H1 (cell line): ENCODE measurements around the gene RNF208. TPM values are rescaled to one million over a fixed set of nuclear protein-coding genes. Genes with fewer than 3 reads are reported as not detected.

Source experiments
- CTCF ChIA-PET: fragments of 300-600 bp; sonication (Branson Sonifier 250); formaldehyde crosslinking; loops from one replicate; lab custom pipeline; 2021; ENCODE audit not compliant: partially characterized antibody; lab: Charles Lee
- POLR2A ChIA-PET: fragments of 300-600 bp; sonication (Branson Sonifier 250); formaldehyde crosslinking; loops from one replicate; lab custom pipeline; 2021; ENCODE audit warnings: inconsistent platforms; ENCODE audit not compliant: partially characterized antibody; lab: Charles Lee
- DNase-seq, 2 experiments: peaks; one replicate each; pipeline versions ENCODE4 v3.0.0 to v3.0.0-alpha.2; 2010 to 2022; ENCODE audit warnings: low spot score in 2 of 2, low read depth in 1 of 2, mixed read lengths in 1 of 2
- FAIRE-seq: peaks from 2 replicates; lab custom pipeline; 2011; peaks lifted over from hg19 to GRCh38; lab: Jason Lieb, UNC
- H2AFZ ChIP-seq: 2 replicates; pipeline ENCODE4 v1.8.1; 2012; ENCODE audit warnings: low read length, inconsistent platforms
- H2AK5ac ChIP-seq: 2 replicates; pipeline ENCODE4 v1.6.1; 2013; ENCODE audit warnings: low read depth, low read length
- H2BK120ac ChIP-seq: replicated peaks from 2 replicates; pipeline ENCODE3; 2013; ENCODE audit warnings: low read depth, low read length, inconsistent platforms
- H2BK12ac ChIP-seq: 2 replicates; pipeline ENCODE4 v1.6.1; 2013; ENCODE audit warnings: low read depth, low read length
- H2BK15ac ChIP-seq: 2 replicates; pipeline ENCODE4 v1.6.1; 2013; ENCODE audit warnings: low read length
- H2BK20ac ChIP-seq: 2 replicates; pipeline ENCODE4 v1.6.1; 2013; ENCODE audit warnings: low read length
- H2BK5ac ChIP-seq: 2 replicates; pipeline ENCODE4 v1.6.1; 2013; ENCODE audit warnings: low read depth, low read length
- H3K14ac ChIP-seq: 2 replicates; pipeline ENCODE4 v1.6.1; 2013; ENCODE audit warnings: inconsistent platforms; ENCODE audit not compliant: insufficient read length
- H3K18ac ChIP-seq: 2 replicates; pipeline ENCODE4 v1.6.1; 2013; ENCODE audit warnings: low read length; ENCODE audit errors: extremely low read depth
- H3K23ac ChIP-seq: 2 replicates; pipeline ENCODE4 v1.6.1; 2013; ENCODE audit warnings: inconsistent platforms; ENCODE audit not compliant: insufficient read length
- H3K23me2 ChIP-seq: 2 replicates; pipeline ENCODE4 v1.6.1; 2013; ENCODE audit warnings: low read depth, low read length
- H3K27ac ChIP-seq: 2 replicates; pipeline ENCODE4 v1.6.1; 2011; ENCODE audit warnings: low read depth, low read length, inconsistent platforms
- H3K27me3 ChIP-seq, 4 experiments: replicated peaks in 1 of 4; 1 replicate in 1 of 4; 2 replicates in 3 of 4; pipeline versions ENCODE4 v1.6.1 to v1.8.1; 2011 to 2013; ENCODE audit warnings: low read length in 3 of 4, mild to moderate bottlenecking in 3 of 4, inconsistent platforms in 2 of 4, mixed read lengths in 2 of 4, moderate library complexity in 1 of 4; ENCODE audit not compliant: control insufficient read depth in 3 of 4, insufficient read depth in 3 of 4; ENCODE audit errors: extremely low read depth in 1 of 4
- H3K36me3 ChIP-seq, 4 experiments: 2 replicates each; pipeline versions ENCODE4 v1.6.1 to v1.8.1; 2011 to 2013; ENCODE audit warnings: mild to moderate bottlenecking in 4 of 4, low read length in 3 of 4, moderate library complexity in 2 of 4, control low read depth in 1 of 4, inconsistent platforms in 1 of 4; ENCODE audit not compliant: insufficient read depth in 4 of 4, control insufficient read depth in 2 of 4
- H3K4ac ChIP-seq: replicated peaks from 2 replicates; pipeline ENCODE3; 2013; ENCODE audit warnings: low read length, low read depth, mixed read lengths, inconsistent platforms; ENCODE audit not compliant: insufficient read length
- H3K4me1 ChIP-seq, 4 experiments: replicated peaks in 1 of 4; 1 replicate in 1 of 4; 2 replicates in 3 of 4; pipeline versions ENCODE4 v1.6.1 to v1.8.1; 2011 to 2013; ENCODE audit warnings: low read length in 3 of 4, inconsistent platforms in 2 of 4, mixed read lengths in 1 of 4; ENCODE audit not compliant: insufficient read depth in 4 of 4, control insufficient read depth in 3 of 4
- H3K4me2 ChIP-seq, 2 experiments: 2 replicates each; pipeline versions ENCODE4 v1.6.1 to v1.8.1; 2011 to 2013; ENCODE audit warnings: low read depth in 2 of 2, low read length in 2 of 2, control low read depth in 1 of 2, inconsistent platforms in 1 of 2, mild to moderate bottlenecking in 1 of 2; ENCODE audit not compliant: insufficient read depth in 1 of 2
- H3K4me3 ChIP-seq, 4 experiments: fragments of 200-600, 300-600 bp in 1 of 4; sonication (generic), shearing (Covaris generic), sonication (Bioruptor Twin) in 1 of 4; 2 replicates each; pipeline versions ENCODE4 v1.5.1 to v1.8.1; 2011 to 2016; ENCODE audit warnings: low read length in 4 of 4, low read depth in 3 of 4, control low read depth in 2 of 4, inconsistent platforms in 2 of 4, mild to moderate bottlenecking in 2 of 4, mixed read lengths in 1 of 4, moderate library complexity in 1 of 4; ENCODE audit not compliant: insufficient read depth in 2 of 4; ENCODE audit errors: extremely low read depth in 1 of 4
- H3K56ac ChIP-seq: replicated peaks from 2 replicates; pipeline ENCODE3; 2013; ENCODE audit warnings: low read depth, mild to moderate bottlenecking, mixed read lengths, low read length, inconsistent platforms; ENCODE audit not compliant: insufficient read length
- H3K79me1 ChIP-seq: 2 replicates; pipeline ENCODE4 v1.6.1; 2013; ENCODE audit warnings: low read depth, low read length, control low read depth
- H3K79me2 ChIP-seq, 2 experiments: 2 replicates each; pipeline versions ENCODE4 v1.6.1 to v1.8.1; 2012 to 2013; ENCODE audit warnings: low read length in 2 of 2, mild to moderate bottlenecking in 2 of 2, inconsistent platforms in 1 of 2; ENCODE audit not compliant: insufficient read depth in 2 of 2, control insufficient read depth in 1 of 2
- H3K9ac ChIP-seq, 4 experiments: replicated peaks in 1 of 4; 1 replicate in 1 of 4; 2 replicates in 3 of 4; pipeline versions ENCODE4 v1.6.1 to v1.8.1; 2011 to 2013; ENCODE audit warnings: low read depth in 3 of 4, low read length in 3 of 4, control low read depth in 2 of 4, mild to moderate bottlenecking in 2 of 4, moderate library complexity in 2 of 4, inconsistent platforms in 1 of 4; ENCODE audit errors: extremely low read depth in 1 of 4
- H3K9me3 ChIP-seq, 2 experiments: 2 replicates each; pipeline versions ENCODE4 v1.6.1 to v1.8.1; 2012 to 2013; ENCODE audit warnings: mild to moderate bottlenecking in 2 of 2, moderate library complexity in 2 of 2, control low read depth in 1 of 2, inconsistent platforms in 1 of 2, low read depth in 1 of 2, low read length in 1 of 2, mixed read lengths in 1 of 2; ENCODE audit not compliant: insufficient read depth in 2 of 2
- H4K20me1 ChIP-seq, 2 experiments: replicated peaks in 1 of 2; 2 replicates each; pipeline versions ENCODE3 to v1.8.1; 2011 to 2013; ENCODE audit warnings: inconsistent platforms in 2 of 2, low read length in 2 of 2, mild to moderate bottlenecking in 1 of 2; ENCODE audit not compliant: insufficient read depth in 2 of 2, control insufficient read depth in 1 of 2
- H4K5ac ChIP-seq: 2 replicates; pipeline ENCODE4 v1.6.1; 2013; ENCODE audit warnings: low read length, low read depth, mixed read lengths, inconsistent platforms; ENCODE audit not compliant: insufficient read length
- H4K8ac ChIP-seq: 2 replicates; pipeline ENCODE4 v1.8.0; 2013; ENCODE audit warnings: mild to moderate bottlenecking, moderate library complexity, low read length, inconsistent platforms; ENCODE audit not compliant: insufficient read depth; ENCODE audit errors: extremely low read depth
- H4K91ac ChIP-seq: replicated peaks from 2 replicates; pipeline ENCODE3; 2013; ENCODE audit warnings: low read length, mixed read lengths, inconsistent platforms; ENCODE audit not compliant: insufficient read length
- ATF2 ChIP-seq: IDR thresholded peaks from 2 replicates; pipeline ENCODE4 v1.6.1; 2012; ENCODE audit warnings: low read length, inconsistent platforms
- CHD2 ChIP-seq: IDR thresholded peaks from 2 replicates; pipeline ENCODE4 v1.6.1; 2012; ENCODE audit warnings: low read length, improper control_type of control experiment
- CREB1 ChIP-seq: IDR thresholded peaks from 2 replicates; pipeline ENCODE4 v1.6.1; 2012; ENCODE audit warnings: inconsistent platforms
- EGR1 ChIP-seq: IDR thresholded peaks from 2 replicates; pipeline ENCODE4 v1.6.1; 2011; ENCODE audit warnings: low read depth, low read length, borderline replicate concordance
- GABPA ChIP-seq: IDR thresholded peaks from 2 replicates; pipeline ENCODE4 v1.6.1; 2011; ENCODE audit warnings: mild to moderate bottlenecking, low read length, moderate library complexity, borderline replicate concordance; ENCODE audit not compliant: insufficient read depth
- MAFK ChIP-seq: IDR thresholded peaks from 2 replicates; pipeline ENCODE4 v1.6.1; 2012; ENCODE audit warnings: low read depth, mild to moderate bottlenecking, improper control_type of control experiment, low read length
- NRF1 ChIP-seq: IDR thresholded peaks from 2 replicates; pipeline ENCODE4 v1.6.1; 2011; ENCODE audit warnings: mild to moderate bottlenecking, low read depth, low read length, improper control_type of control experiment
- PHF8 ChIP-seq: fragments of 200-600 bp; sonication (generic); conservative IDR thresholded peaks from 2 replicates; pipeline ENCODE4 v1.7.1; 2012; ENCODE audit warnings: low read depth, mild to moderate bottlenecking, inconsistent platforms, low read length, moderate library complexity
- RFX5 ChIP-seq: IDR thresholded peaks from 2 replicates; pipeline ENCODE4 v1.6.1; 2011; ENCODE audit warnings: low read depth, low read length, improper control_type of control experiment, borderline replicate concordance
- SP1 ChIP-seq: IDR thresholded peaks from 2 replicates; pipeline ENCODE4 v1.6.1; 2011; ENCODE audit warnings: low read depth, low read length
- TEAD4 ChIP-seq: IDR thresholded peaks from 2 replicates; pipeline ENCODE4 v1.6.1; 2012; ENCODE audit warnings: low read depth, low read length, inconsistent platforms, mixed read lengths
- ZNF274 ChIP-seq: IDR thresholded peaks from 2 replicates; pipeline ENCODE4 v1.7.0; 2012; ENCODE audit warnings: low read length, borderline replicate concordance; ENCODE audit errors: extremely low read depth
- WGBS, 2 experiments: shearing (Covaris generic) in 1 of 2; methylation state at CpG; one replicate each; pipeline versions ENCODE4 v1.1.6 to v1.1.7; 2013 to 2015; ENCODE audit warnings: low lambda C conversion rate in 2 of 2, mixed read lengths in 2 of 2, inconsistent platforms in 1 of 2, low coverage in 1 of 2, missing lambda C conversion rate in 1 of 2; ENCODE audit not compliant: insufficient replicate concordance in 2 of 2, insufficient coverage in 1 of 2, insufficient read length in 1 of 2; ENCODE audit errors: extremely low coverage in 1 of 2, missing lambda C conversion rate in 1 of 2; 5-methylcytosine and 5-hydroxymethylcytosine counted together
- polyA plus RNA-seq, 7 experiments: library from polyadenylated mRNA; depleted of rRNA in 3 of 7; stranded (reverse) in 5 of 7; unstranded in 2 of 7; fragments of >200 nt in 5 of 7; fragments of 200-250 nt in 2 of 7; gene quantifications; 1 replicate in 5 of 7; 2 replicates in 1 of 7; 4 replicates in 1 of 7; pipeline versions ENCODE4 v1.2.1 to v1.2.3, GENCODE V29; 2011 to 2013; ENCODE audit warnings: missing spikeins in 2 of 7, mixed read lengths in 2 of 7
- total RNA-seq: library from RNA; stranded (reverse); fragmentation: NEBNext Ultra II Directional; extraction: Animal tissue kit (Norgen Biotek cat#: 25700); gene quantifications from 2 replicates; pipeline ENCODE4 v1.2.1, GENCODE V29; 2021

RNF208 gene
- total and polyA plus RNA-seq, 2 of the 8 experiments (the other 6 are each of a cell fraction or from before 2014, with no cell fraction given) = 2.7 to 7.7 TPM

GRCh38 chr9:137234055-137234697 lies 12.1 kb upstream of the RNF208 start:
- no peak overlapping the region for H3K4ac ChIP-seq
- H3K18ac ChIP-seq = no peak overlapping the region
- FAIRE-seq (no peak), DNase-seq (no peak)
- no peak overlapping the region for H3K27ac ChIP-seq
- no peaks in the 10 kb centered on the region for H3K27me3 ChIP-seq
- no peaks in the 10 kb centered on the region for H3K36me3 ChIP-seq
- H3K79me2 ChIP-seq = peaks cover 0 to 7% of the 10 kb centered on the region in 2 experiments; a peak in 1 of 4 replicates
- H3K79me1 ChIP-seq = no peaks in the 10 kb centered on the region
- H3K9ac ChIP-seq = no peak overlapping the region
- H4K20me1 ChIP-seq = peaks cover 6 to 8% of the 10 kb centered on the region in 2 experiments
- no peak overlapping the region for H3K4me3 ChIP-seq
- H3K23ac ChIP-seq = no peak overlapping the region
- no peaks in the 10 kb centered on the region for H3K23me2 ChIP-seq
- H4K5ac ChIP-seq = no peak overlapping the region
- no peaks in the 10 kb centered on the region for H3K9me3 ChIP-seq
- H2BK12ac ChIP-seq = no peak overlapping the region
- no peak overlapping the region for H2BK5ac ChIP-seq
- no peak overlapping the region for H3K56ac ChIP-seq
- 85% methylated on average over 31 of the region's 40 CpGs; no CpG with 5 or more reads in 1 of the 2 experiments for WGBS, 2 experiments
- H2BK120ac ChIP-seq = no peak overlapping the region
- no peak overlapping the region for H2BK15ac ChIP-seq
- no peak overlapping the region for H2AK5ac ChIP-seq
- H2BK20ac ChIP-seq = no peak overlapping the region
- peaks cover 0 to 16% (median 8%) of the 10 kb centered on the region in 4 experiments; a peak in 6 of 7 replicates for H3K4me1 ChIP-seq
- H4K8ac ChIP-seq = no peak overlapping the region
- H3K4me2 ChIP-seq = no peak overlapping the region
- POLR2A ChIA-PET = interaction anchor here (47.8 to 69.9 kb wide), 2 partner anchors 1 to 23 kb away, joined by 1462 read pairs; partner anchors contain the start of genes CYSRT1, NDOR1, NELFB and RNF208
- H3K14ac ChIP-seq = no peak overlapping the region
- no peak overlapping the region for H2AFZ ChIP-seq
- H4K91ac ChIP-seq = peak overlapping the region; percentile 65
- CTCF ChIA-PET = interaction anchor here (0.6 to 20.2 kb wide), 13 partner anchors 10 to 411 kb away, joined by 3 to 204 read pairs (median 3); partner anchors contain the start of genes ANAPC2, NDOR1, NELFB and SSNA1
- TF ChIP-seq ZNF274 = no peak
- TF ChIP-seq SP1 = no peak
- TF ChIP-seq ATF2 = no peak
- TF ChIP-seq MAFK = no peak
- TF ChIP-seq TEAD4 = no peak
- TF ChIP-seq PHF8 = no peak
- TF ChIP-seq NRF1 = no peak
- no peak for TF ChIP-seq EGR1
- no peak for TF ChIP-seq CREB1
- no peak for TF ChIP-seq GABPA
- no peak for TF ChIP-seq RFX5
- no peak for TF ChIP-seq CHD2
